ENCODE measurements around the gene INPP5A.

Gene INPP5A

GRCh38 chr10:132714986-132715775, 177.6 kb downstream of the INPP5A start:
- H3K27ac ChIP-seq = no peak overlapping the region
- no peak overlapping the region for H3K4me3 ChIP-seq

- Histone ChIP-seq H3K27ac (no peak overlapping the region), H3K4me3 (no peak overlapping the region)
Observed at GRCh38 chr10:132715776-132716680, 178.4 kb downstream of the INPP5A start.

GRCh38 chr10:132716691-132717490, 179.3 kb downstream of the INPP5A start:
- Histone ChIP-seq H3K4me3 (no peak overlapping the region), H3K27ac (no peak overlapping the region)

- no peak overlapping the region for H3K27ac ChIP-seq
Observed at GRCh38 chr10:132721725-132722124, 184.1 kb downstream of the INPP5A start.

GRCh38 chr10:132722394-132723329, 185.1 kb downstream of the INPP5A start:
- H3K27ac ChIP-seq = no peak overlapping the region
- H3K4me3 ChIP-seq = no peak overlapping the region

More at GRCh38 chr10:132721725-132722124, 184.1 kb downstream of the INPP5A start:
- no peak overlapping the region for H3K4me3 ChIP-seq

GRCh38 chr10:132723330-132723970, 185.9 kb downstream of the INPP5A start:
- no peak overlapping the region for H3K4me3 ChIP-seq

GRCh38 chr10:132724446-132724845, 186.9 kb downstream of the INPP5A start:
- H3K27ac ChIP-seq = no peak overlapping the region

More at GRCh38 chr10:132723330-132723970, 185.9 kb downstream of the INPP5A start:
- no peak overlapping the region for H3K27ac ChIP-seq

GRCh38 chr10:132725202-132725601, 187.6 kb downstream of the INPP5A start:
- Histone ChIP-seq H3K4me3 (no peak overlapping the region), H3K27ac (no peak overlapping the region)

More at GRCh38 chr10:132724446-132724845, 186.9 kb downstream of the INPP5A start:
- H3K4me3 ChIP-seq = no peak overlapping the region

- Histone ChIP-seq H3K27ac (no peak overlapping the region), H3K4me3 (no peak overlapping the region)
Observed at GRCh38 chr10:132726194-132726593, 188.6 kb downstream of the INPP5A start.

- H3K27ac ChIP-seq = no peak overlapping the region
- no peak overlapping the region for H3K4me3 ChIP-seq
Observed at GRCh38 chr10:132726951-132727350, 189.4 kb downstream of the INPP5A start.

GRCh38 chr10:132727411-132727810, 189.8 kb downstream of the INPP5A start:
- Histone ChIP-seq H3K27ac (no peak overlapping the region), H3K4me3 (no peak overlapping the region)

- Histone ChIP-seq H3K4me3 (no peak overlapping the region), H3K27ac (no peak overlapping the region)
Observed at GRCh38 chr10:132728321-132728720, 190.7 kb downstream of the INPP5A start.

GRCh38 chr10:132728741-132729140, 191.2 kb downstream of the INPP5A start:
- Histone ChIP-seq H3K27ac (no peak overlapping the region), H3K4me3 (no peak overlapping the region)

- Histone ChIP-seq H3K27ac (no peak overlapping the region), H3K4me3 (no peak overlapping the region)
Observed at GRCh38 chr10:132729810-132730572, 192.4 kb downstream of the INPP5A start.

GRCh38 chr10:132730573-132730953, 193.0 kb downstream of the INPP5A start:
- Histone ChIP-seq H3K27ac (no peak overlapping the region), H3K4me3 (no peak overlapping the region)

GRCh38 chr10:132732518-132732917, 194.9 kb downstream of the INPP5A start:
- H3K27ac ChIP-seq = no peak overlapping the region
- no peak overlapping the region for H3K4me3 ChIP-seq

- Histone ChIP-seq H3K4me3 (no peak overlapping the region), H3K27ac (no peak overlapping the region)
Observed at GRCh38 chr10:132733926-132734325, 196.3 kb downstream of the INPP5A start.

- Histone ChIP-seq H3K27ac (no peak overlapping the region), H3K4me3 (no peak overlapping the region)
Observed at GRCh38 chr10:132735341-132735775, 197.8 kb downstream of the INPP5A start.

Data from skin epidermis (tissue), 12 donors.